H9 (cell line): ENCODE results near the gene KDM2A. TPM values are rescaled to one million over a fixed set of nuclear protein-coding genes. Genes with fewer than 3 reads are reported as not detected.

Source experiments
- DNase-seq: peaks from one replicate; pipeline ENCODE4 v3.0.0-alpha.2; 2017
- H2AFZ ChIP-seq: one replicate; pipeline ENCODE4 v1.6.1; 2013; ENCODE audit warnings: mild to moderate bottlenecking, low read length, control low read depth, moderate library complexity
- H2AK5ac ChIP-seq: 2 replicates; pipeline ENCODE4 v1.6.1; 2013; ENCODE audit warnings: low read length, control low read depth, mixed read lengths; ENCODE audit not compliant: insufficient read length
- H2BK120ac ChIP-seq: one replicate; pipeline ENCODE4 v1.6.1; 2013; ENCODE audit warnings: low read depth, mild to moderate bottlenecking, low read length, control low read depth, inconsistent platforms; ENCODE audit not compliant: poor library complexity, severe bottlenecking
- H2BK12ac ChIP-seq: 2 replicates; pipeline ENCODE4 v1.6.1; 2013; ENCODE audit warnings: low read length, control low read depth, mixed read lengths, low read depth; ENCODE audit not compliant: insufficient read length
- H2BK15ac ChIP-seq: 2 replicates; pipeline ENCODE4 v1.6.1; 2013; ENCODE audit warnings: low read depth, low read length, control low read depth
- H2BK20ac ChIP-seq: one replicate; pipeline ENCODE4 v1.6.1; 2013; ENCODE audit warnings: low read depth, mild to moderate bottlenecking, low read length, control low read depth, inconsistent platforms; ENCODE audit not compliant: poor library complexity, severe bottlenecking
- H2BK5ac ChIP-seq: 2 replicates; pipeline ENCODE4 v1.6.1; 2013; ENCODE audit warnings: low read length, control low read depth, mixed read lengths; ENCODE audit not compliant: insufficient read length
- H3K14ac ChIP-seq: 2 replicates; pipeline ENCODE4 v1.6.1; 2013; ENCODE audit warnings: low read length, control low read depth; ENCODE audit not compliant: insufficient read depth
- H3K18ac ChIP-seq: 2 replicates; pipeline ENCODE4 v1.6.1; 2013; ENCODE audit warnings: low read depth, mild to moderate bottlenecking, mixed read lengths, low read length, control low read depth; ENCODE audit not compliant: insufficient read length
- H3K23ac ChIP-seq: 2 replicates; pipeline ENCODE4 v1.6.1; 2013; ENCODE audit warnings: low read length, control low read depth, mixed read lengths, low read depth; ENCODE audit not compliant: insufficient read length
- H3K23me2 ChIP-seq: 2 replicates; pipeline ENCODE4 v1.6.1; 2013; ENCODE audit warnings: low read depth, mild to moderate bottlenecking, mixed read lengths, low read length, control low read depth; ENCODE audit not compliant: insufficient read length, poor library complexity, severe bottlenecking
- H3K27ac ChIP-seq: 2 replicates; pipeline ENCODE4 v1.5.1; 2013; ENCODE audit warnings: low read length, control low read depth, mixed read lengths, low read depth; ENCODE audit not compliant: insufficient read length
- H3K27me3 ChIP-seq: 2 replicates; pipeline ENCODE4 v1.6.1; 2013; ENCODE audit warnings: low read length, control low read depth, inconsistent platforms; ENCODE audit not compliant: insufficient read depth
- H3K4ac ChIP-seq: 2 replicates; pipeline ENCODE4 v1.6.1; 2013; ENCODE audit warnings: low read depth, mild to moderate bottlenecking, control low read depth, inconsistent platforms, low read length, moderate library complexity
- H3K4me1 ChIP-seq: 2 replicates; pipeline ENCODE4 v1.6.1; 2013; ENCODE audit warnings: low read length, control low read depth, inconsistent platforms; ENCODE audit not compliant: insufficient read depth
- H3K4me2 ChIP-seq: 2 replicates; pipeline ENCODE4 v1.6.1; 2013; ENCODE audit warnings: low read length, control low read depth, mixed read lengths; ENCODE audit not compliant: insufficient read length, insufficient read depth
- H3K56ac ChIP-seq: 2 replicates; pipeline ENCODE4 v1.6.1; 2013; ENCODE audit warnings: low read depth, mild to moderate bottlenecking, mixed read lengths, low read length, control low read depth; ENCODE audit not compliant: insufficient read length
- H3K79me1 ChIP-seq: 2 replicates; pipeline ENCODE4 v1.6.1; 2013; ENCODE audit warnings: low read depth, mild to moderate bottlenecking, moderate library complexity, low read length, control low read depth, inconsistent platforms; ENCODE audit not compliant: insufficient read depth, poor library complexity, severe bottlenecking
- H3K79me2 ChIP-seq: 2 replicates; pipeline ENCODE4 v1.6.1; 2013; ENCODE audit warnings: low read length, control low read depth, inconsistent platforms; ENCODE audit not compliant: insufficient read depth
- H3K9ac ChIP-seq: 2 replicates; pipeline ENCODE4 v1.6.1; 2013; ENCODE audit warnings: low read length, control low read depth, mixed read lengths; ENCODE audit not compliant: insufficient read length; ENCODE audit errors: extremely low read depth
- H3K9me3 ChIP-seq: one replicate; pipeline ENCODE4 v1.6.1; 2013; ENCODE audit warnings: low read depth, low read length, inconsistent platforms; ENCODE audit not compliant: control insufficient read depth
- H3T11ph ChIP-seq: one replicate; pipeline ENCODE4 v1.6.1; 2013; ENCODE audit warnings: mild to moderate bottlenecking, low read length, control low read depth, inconsistent platforms
- H4K20me1 ChIP-seq: one replicate; pipeline ENCODE4 v1.6.1; 2013; ENCODE audit not compliant: control insufficient read depth, insufficient read length, insufficient read depth
- H4K5ac ChIP-seq: 2 replicates; pipeline ENCODE4 v1.6.1; 2013; ENCODE audit warnings: low read depth, mild to moderate bottlenecking, mixed read lengths, low read length, control low read depth; ENCODE audit not compliant: insufficient read length
- H4K8ac ChIP-seq: replicated peaks from 2 replicates; pipeline ENCODE4 v1.6.1; 2013; ENCODE audit warnings: low read length, control low read depth, mixed read lengths, low read depth; ENCODE audit not compliant: insufficient read length
- H4K91ac ChIP-seq: 2 replicates; pipeline ENCODE4 v1.6.1; 2013; ENCODE audit warnings: low read depth, mild to moderate bottlenecking, moderate library complexity, mixed read lengths, low read length, control low read depth; ENCODE audit not compliant: insufficient read length
- H3K27ac Mint-ChIP-seq, 3 experiments: 2 replicates in 2 of 3; 3 replicates in 1 of 3; pipeline ENCODE4 v1.8.0; 2020 to 2021; ENCODE audit warnings: mixed read lengths in 3 of 3, mild to moderate bottlenecking in 1 of 3, moderate library complexity in 1 of 3
- H3K27me3 Mint-ChIP-seq: 2 replicates; pipeline ENCODE4 v1.8.0; 2021; ENCODE audit warnings: low read depth, mild to moderate bottlenecking, moderate library complexity, mixed read lengths
- H3K36me3 Mint-ChIP-seq, 3 experiments: 2 replicates in 2 of 3; 3 replicates in 1 of 3; pipeline ENCODE4 v1.8.0; 2020 to 2021; ENCODE audit warnings: low read depth in 3 of 3, mixed read lengths in 3 of 3; ENCODE audit not compliant: insufficient read depth in 1 of 3
- H3K4me1 Mint-ChIP-seq, 2 experiments: 2 replicates each; pipeline ENCODE4 v1.8.0; 2020; ENCODE audit warnings: mixed read lengths in 2 of 2
- H3K4me3 Mint-ChIP-seq, 2 experiments: 2 replicates in 1 of 2; 3 replicates in 1 of 2; pipeline ENCODE4 v1.8.0; 2020 to 2021; ENCODE audit warnings: mild to moderate bottlenecking in 2 of 2, mixed read lengths in 2 of 2, moderate library complexity in 1 of 2
- H3K9me3 Mint-ChIP-seq, 2 experiments: 2 replicates in 1 of 2; 3 replicates in 1 of 2; pipeline ENCODE4 v1.8.0; 2020; ENCODE audit warnings: mild to moderate bottlenecking in 2 of 2, mixed read lengths in 2 of 2, moderate library complexity in 1 of 2
- WGBS: extraction: QIAGEN DNeasy Blood & Tissue Kit; methylation state at CpG from one replicate; pipeline ENCODE4 v1.1.7; 2013; ENCODE audit warnings: missing lambda C conversion rate, low lambda C conversion rate, mixed read lengths; ENCODE audit not compliant: insufficient read length; ENCODE audit errors: extremely low coverage; 5-methylcytosine and 5-hydroxymethylcytosine counted together
- long read RNA-seq: library from polyadenylated mRNA; unstranded; transcript quantifications from one replicate; pipeline ENCODE4 v2.0.0, GENCODE V29; 2020
- total RNA-seq: library from RNA; stranded (reverse); gene quantifications from 2 replicates; pipeline ENCODE4 v1.2.1, GENCODE V29; 2021
- TF ChIP-seq, protein P1 (sequence below): fragments of 200-600 bp; sonication (generic); conservative IDR thresholded peaks from 3 replicates; pipeline ENCODE4 v1.8.0; 2021; ENCODE audit warnings: antibody characterized with exemption, mild to moderate bottlenecking

KDM2A gene
- 82.1 and 85.9 TPM in 2 replicates for total RNA-seq
- long read RNA-seq, transcript KDM2A-212 (10 exons, 3,651 nt), result major isoform, 21 of 61 reads
- long read RNA-seq, partial matches to known transcripts, result 7 of 61 reads
- long read RNA-seq, other reads (novel, unspliced or antisense), result 30 of 61 reads

DNA sequence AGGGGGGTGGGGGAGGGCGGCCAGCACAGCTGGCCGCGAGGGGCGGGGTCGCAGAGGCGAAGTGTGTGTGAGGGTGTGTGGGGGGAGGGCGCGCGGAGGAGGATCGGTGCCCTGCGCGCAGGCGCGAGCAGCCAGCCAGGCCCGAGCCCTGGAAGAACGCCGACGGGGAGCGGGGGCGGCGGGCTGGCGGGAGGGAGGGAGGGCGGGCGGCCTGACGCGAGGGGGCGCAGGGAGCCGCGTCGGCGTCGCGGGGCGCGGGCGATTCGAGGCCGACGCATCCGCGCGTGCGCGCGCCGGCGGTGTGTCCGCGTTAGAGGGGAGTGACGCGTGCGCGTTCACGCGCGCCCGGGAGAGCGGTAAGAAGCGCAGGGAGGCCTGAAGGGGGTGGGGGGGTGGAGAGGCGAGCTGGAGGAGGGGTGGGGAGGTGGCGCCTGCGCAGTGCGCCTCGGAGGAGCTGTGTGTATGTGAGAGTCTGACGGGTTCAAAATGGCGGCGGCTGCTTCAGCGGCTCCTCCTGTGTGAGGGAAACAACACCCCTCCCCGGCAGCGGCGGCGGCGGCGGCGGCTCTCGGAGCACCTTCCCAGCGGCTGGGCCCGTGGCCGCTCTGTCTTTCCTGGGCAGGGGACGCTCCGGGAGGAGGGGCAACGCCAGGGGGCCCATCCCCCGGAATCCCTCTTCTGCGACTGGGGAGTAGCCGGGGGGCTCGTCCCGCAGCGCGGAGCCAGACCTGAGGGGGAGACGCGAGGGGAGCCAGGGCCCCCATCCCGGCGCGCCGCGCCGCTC is at the start of gene KDM2A:
Gene KDM2A, plus strand, starts transcription at position 463 of the 784 bp plus-strand sequence. CDS start 2,054 bp downstream, outside the sequence.
- H3K27me3 Mint-ChIP-seq, result no peaks in the 10 kb centered on the region; the same call in 1 of the 2 replicates
- H3K27ac ChIP-seq, result no peak within 1 kb of the TSS
- H3K4me2 ChIP-seq, result peak within 1 kb of the TSS; percentile 100
- peak within 1 kb of the TSS; percentile 91 to 98 (median 95) for H3K27ac Mint-ChIP-seq
- TF ChIP-seq, protein P1, sequence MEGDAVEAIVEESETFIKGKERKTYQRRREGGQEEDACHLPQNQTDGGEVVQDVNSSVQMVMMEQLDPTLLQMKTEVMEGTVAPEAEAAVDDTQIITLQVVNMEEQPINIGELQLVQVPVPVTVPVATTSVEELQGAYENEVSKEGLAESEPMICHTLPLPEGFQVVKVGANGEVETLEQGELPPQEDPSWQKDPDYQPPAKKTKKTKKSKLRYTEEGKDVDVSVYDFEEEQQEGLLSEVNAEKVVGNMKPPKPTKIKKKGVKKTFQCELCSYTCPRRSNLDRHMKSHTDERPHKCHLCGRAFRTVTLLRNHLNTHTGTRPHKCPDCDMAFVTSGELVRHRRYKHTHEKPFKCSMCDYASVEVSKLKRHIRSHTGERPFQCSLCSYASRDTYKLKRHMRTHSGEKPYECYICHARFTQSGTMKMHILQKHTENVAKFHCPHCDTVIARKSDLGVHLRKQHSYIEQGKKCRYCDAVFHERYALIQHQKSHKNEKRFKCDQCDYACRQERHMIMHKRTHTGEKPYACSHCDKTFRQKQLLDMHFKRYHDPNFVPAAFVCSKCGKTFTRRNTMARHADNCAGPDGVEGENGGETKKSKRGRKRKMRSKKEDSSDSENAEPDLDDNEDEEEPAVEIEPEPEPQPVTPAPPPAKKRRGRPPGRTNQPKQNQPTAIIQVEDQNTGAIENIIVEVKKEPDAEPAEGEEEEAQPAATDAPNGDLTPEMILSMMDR, result peak; percentile 46; the same call in 2 of the 3 replicates
- no peak within 1 kb of the TSS for H2BK5ac ChIP-seq
- H3K4me3 Mint-ChIP-seq, result peak within 1 kb of the TSS; percentile 96 to 99
- peak within 1 kb of the TSS; percentile 95 for H3K18ac ChIP-seq
- no peak within 1 kb of the TSS for H2AFZ ChIP-seq
- no peak within 1 kb of the TSS for H4K91ac ChIP-seq
- H3K36me3 Mint-ChIP-seq, result peaks cover 7 to 14% (median 14%) of the 10 kb centered on the region in 3 experiments; a peak in 6 of 7 replicates
- H3K23me2 ChIP-seq, result peaks cover 21% of the 10 kb centered on the region
- H3K23ac ChIP-seq, result no peak within 1 kb of the TSS
- no peak within 1 kb of the TSS for H4K8ac ChIP-seq
- H2BK120ac ChIP-seq, result no peak within 1 kb of the TSS
- peak within 1 kb of the TSS; percentile 50 for H2BK12ac ChIP-seq
- H3K79me1 ChIP-seq, result no peaks in the 10 kb centered on the region
- no peak within 1 kb of the TSS for H2BK15ac ChIP-seq
- no peaks in the 10 kb centered on the region for H3K4me1 ChIP-seq
- H4K5ac ChIP-seq, result no peak within 1 kb of the TSS
- H3K9ac ChIP-seq, result peak within 1 kb of the TSS; percentile 72
- H3K9me3 Mint-ChIP-seq, result peaks cover 0 to 2% of the 10 kb centered on the region in 2 experiments; a peak in 2 of 5 replicates
- DNase-seq, result peak; percentile 99
- no CpG with 5 or more reads among the region's 97 CpGs for WGBS
- H3K4ac ChIP-seq, result no peak within 1 kb of the TSS
- H3K4me1 Mint-ChIP-seq, result peaks cover 30 to 34% of the 10 kb centered on the region in 2 experiments
- no peak within 1 kb of the TSS for H2AK5ac ChIP-seq
- H3T11ph ChIP-seq, result no peak within 1 kb of the TSS
- H3K14ac ChIP-seq, result peak within 1 kb of the TSS; percentile 83
- no peak within 1 kb of the TSS for H3K56ac ChIP-seq
- no peaks in the 10 kb centered on the region for H4K20me1 ChIP-seq
- peaks cover 27% of the 10 kb centered on the region; the same call in 1 of the 2 replicates for H3K79me2 ChIP-seq
- H2BK20ac ChIP-seq, result no peak within 1 kb of the TSS
- no peaks in the 10 kb centered on the region for H3K27me3 ChIP-seq
- no peaks in the 10 kb centered on the region for H3K9me3 ChIP-seq
